GM23338 (cell line): ENCODE data around the gene BMP5. TPM values are rescaled to one million over a fixed set of nuclear protein-coding genes. Genes with fewer than 3 reads are reported as not detected.

Source experiments
- ATAC-seq: fragments of 200-7000 bp; cut with Tn5 transposase; 3 replicates; pipeline ENCODE4 v1.9.1; 2020
- DNase-seq: peaks from one replicate; pipeline ENCODE4 v3.0.0-alpha.2; 2015; ENCODE audit warnings: low spot score
- H2AFZ ChIP-seq: fragments of 200-600 bp; sonication (generic); 2 replicates; pipeline ENCODE4 v1.8.0; 2016; ENCODE audit warnings: antibody characterized with exemption, mild to moderate bottlenecking, moderate library complexity
- H3F3A ChIP-seq: fragments of 200-600 bp; sonication (generic); replicated peaks from 2 replicates; pipeline ENCODE4 v1.8.0; 2017; ENCODE audit warnings: antibody characterized with exemption, mixed run types, low read depth
- H3K27ac ChIP-seq: fragments of 200-600 bp; sonication (generic); 2 replicates; pipeline ENCODE4 v1.6.1; 2016; ENCODE audit warnings: low read depth
- H3K27me3 ChIP-seq: fragments of 200-600 bp; sonication (generic); 2 replicates; pipeline ENCODE4 v1.8.0; 2016; ENCODE audit warnings: mild to moderate bottlenecking, mixed run types, moderate library complexity; ENCODE audit not compliant: insufficient read depth
- H3K36me3 ChIP-seq: fragments of 200-600 bp; sonication (generic); 2 replicates; pipeline ENCODE4 v1.8.0; 2016; ENCODE audit warnings: mild to moderate bottlenecking; ENCODE audit not compliant: insufficient read depth
- H3K4me1 ChIP-seq: fragments of 200-600 bp; sonication (generic); 2 replicates; pipeline ENCODE4 v1.8.0; 2016; ENCODE audit warnings: mild to moderate bottlenecking, moderate library complexity; ENCODE audit not compliant: insufficient read depth
- H3K4me2 ChIP-seq: fragments of 200-600 bp; sonication (generic); 2 replicates; pipeline ENCODE4 v1.7.1; 2017; ENCODE audit warnings: mixed run types
- H3K4me3 ChIP-seq: fragments of 200-600 bp; sonication (generic); 2 replicates; pipeline ENCODE4 v1.6.1; 2016; ENCODE audit warnings: mixed run types
- H3K79me2 ChIP-seq: fragments of 200-600 bp; sonication (generic); replicated peaks from 2 replicates; pipeline ENCODE4 v1.8.0; 2017; ENCODE audit warnings: mild to moderate bottlenecking; ENCODE audit not compliant: insufficient read depth
- H3K9me2 ChIP-seq: fragments of 200-600 bp; sonication (generic); 2 replicates; pipeline ENCODE4 v1.8.0; 2017; ENCODE audit not compliant: insufficient read depth
- H4K20me1 ChIP-seq: fragments of 200-600 bp; sonication (generic); replicated peaks from 2 replicates; pipeline ENCODE4 v1.8.0; 2017; ENCODE audit warnings: mild to moderate bottlenecking; ENCODE audit not compliant: insufficient read depth
- H3K27ac Mint-ChIP-seq: 2 replicates; pipeline ENCODE4 v1.8.0; 2020; ENCODE audit warnings: inconsistent platforms, mild to moderate bottlenecking, moderate library complexity, mixed read lengths
- H3K27me3 Mint-ChIP-seq: 3 replicates; pipeline ENCODE4 v1.8.0; 2022; ENCODE audit warnings: low read depth, mild to moderate bottlenecking, moderate library complexity, mixed read lengths, inconsistent platforms; ENCODE audit not compliant: insufficient read depth, poor library complexity
- H3K36me3 Mint-ChIP-seq: 3 replicates; pipeline ENCODE4 v1.8.0; 2021; ENCODE audit warnings: low read depth, mild to moderate bottlenecking, inconsistent platforms, moderate library complexity, mixed read lengths
- H3K4me1 Mint-ChIP-seq: 3 replicates; pipeline ENCODE4 v1.8.0; 2020; ENCODE audit warnings: mild to moderate bottlenecking, inconsistent platforms, mixed read lengths
- H3K4me3 Mint-ChIP-seq: 3 replicates; pipeline ENCODE4 v1.8.0; 2021; ENCODE audit warnings: moderate library complexity, mild to moderate bottlenecking, inconsistent platforms, mixed read lengths
- H3K9me3 Mint-ChIP-seq: 3 replicates; pipeline ENCODE4 v1.8.0; 2020; ENCODE audit warnings: moderate library complexity, mild to moderate bottlenecking, inconsistent platforms, mixed read lengths
- CREB1 ChIP-seq: fragments of 250-450 bp; sonication (Bioruptor Pico); IDR thresholded peaks from 2 replicates; pipeline ENCODE4 v1.5.0; 2020; ENCODE audit warnings: low read depth, mild to moderate bottlenecking, moderate library complexity
- EZH2 ChIP-seq: fragments of 200-600 bp; sonication (generic); IDR thresholded peaks from one replicate; pipeline ENCODE4 v1.8.0; 2017; ENCODE audit warnings: antibody characterized with exemption, mild to moderate bottlenecking, low read depth; ENCODE audit not compliant: unreplicated experiment
- EZH2phosphoT487 ChIP-seq: fragments of 200-600 bp; sonication (generic); IDR thresholded peaks from one replicate; pipeline ENCODE4 v1.8.1; 2018; ENCODE audit warnings: antibody characterized with exemption; ENCODE audit not compliant: unreplicated experiment
- JUNB ChIP-seq: IDR thresholded peaks from one replicate; pipeline ENCODE4 v1.6.1; 2016; ENCODE audit warnings: antibody characterized with exemption; ENCODE audit not compliant: unreplicated experiment
- NANOG ChIP-seq: IDR thresholded peaks from 2 replicates; pipeline ENCODE4 v1.6.1; 2016; ENCODE audit warnings: antibody characterized with exemption, borderline replicate concordance
- POLR2AphosphoS5 ChIP-seq: IDR thresholded peaks from 2 replicates; pipeline ENCODE4 v1.6.1; 2016; ENCODE audit warnings: antibody characterized with exemption, low read depth
- STAT1 ChIP-seq: IDR thresholded peaks from one replicate; pipeline ENCODE4 v1.6.1; 2016; ENCODE audit warnings: antibody characterized with exemption; ENCODE audit not compliant: unreplicated experiment
- ZNF114 ChIP-seq: fragments of 250-450 bp; sonication (Bioruptor Pico); IDR thresholded peaks from 2 replicates; pipeline ENCODE4 v1.5.0; 2020; ENCODE audit warnings: mild to moderate bottlenecking, moderate library complexity
- ZNF331 ChIP-seq: fragments of 250-450 bp; sonication (Bioruptor Pico); IDR thresholded peaks from 2 replicates; pipeline ENCODE4 v1.5.0; 2020; ENCODE audit warnings: low read depth, mild to moderate bottlenecking, moderate library complexity
- polyA plus RNA-seq: library from polyadenylated mRNA; unstranded; fragments of >200 nt; fragmentation: Nextera tagmentation; extraction: Ambion mirVana; gene quantifications from 2 replicates; pipeline ENCODE4 v1.2.1, GENCODE V29; 2016
- total RNA-seq: library from RNA; depleted of rRNA; stranded (reverse); fragments of >200 nt; shearing (Covaris generic); gene quantifications from 2 replicates; pipeline ENCODE4 v1.2.3, GENCODE V29; 2014
- TF ChIP-seq, protein P1 (sequence below): IDR thresholded peaks from one replicate; pipeline ENCODE4 v1.6.1; 2018; ENCODE audit warnings: antibody characterized with exemption; ENCODE audit not compliant: unreplicated experiment
- TF ChIP-seq, protein P2 (sequence below): fragments of 250-450 bp; sonication (Bioruptor Pico); IDR thresholded peaks from 2 replicates; pipeline ENCODE4 v1.5.0; 2020; ENCODE audit warnings: mild to moderate bottlenecking, moderate library complexity
- TF ChIP-seq, protein P3 (sequence below), 2 experiments: fragments of 200-600 bp in 1 of 2; sonication (generic) in 1 of 2; conservative IDR thresholded peaks; 2 replicates each; pipeline versions ENCODE4 v1.5.1 to v1.6.1; 2016 to 2017; ENCODE audit warnings: antibody characterized with exemption in 2 of 2, low read depth in 2 of 2, mild to moderate bottlenecking in 2 of 2, moderate library complexity in 1 of 2
- TF ChIP-seq, protein P4 (sequence below): IDR thresholded peaks from 2 replicates; pipeline ENCODE4 v1.6.1; 2016; ENCODE audit warnings: antibody characterized with exemption

Gene BMP5
- total and polyA plus RNA-seq, 2 experiments from 2014 or later = 0.06 to 0.07 TPM

DNA sequence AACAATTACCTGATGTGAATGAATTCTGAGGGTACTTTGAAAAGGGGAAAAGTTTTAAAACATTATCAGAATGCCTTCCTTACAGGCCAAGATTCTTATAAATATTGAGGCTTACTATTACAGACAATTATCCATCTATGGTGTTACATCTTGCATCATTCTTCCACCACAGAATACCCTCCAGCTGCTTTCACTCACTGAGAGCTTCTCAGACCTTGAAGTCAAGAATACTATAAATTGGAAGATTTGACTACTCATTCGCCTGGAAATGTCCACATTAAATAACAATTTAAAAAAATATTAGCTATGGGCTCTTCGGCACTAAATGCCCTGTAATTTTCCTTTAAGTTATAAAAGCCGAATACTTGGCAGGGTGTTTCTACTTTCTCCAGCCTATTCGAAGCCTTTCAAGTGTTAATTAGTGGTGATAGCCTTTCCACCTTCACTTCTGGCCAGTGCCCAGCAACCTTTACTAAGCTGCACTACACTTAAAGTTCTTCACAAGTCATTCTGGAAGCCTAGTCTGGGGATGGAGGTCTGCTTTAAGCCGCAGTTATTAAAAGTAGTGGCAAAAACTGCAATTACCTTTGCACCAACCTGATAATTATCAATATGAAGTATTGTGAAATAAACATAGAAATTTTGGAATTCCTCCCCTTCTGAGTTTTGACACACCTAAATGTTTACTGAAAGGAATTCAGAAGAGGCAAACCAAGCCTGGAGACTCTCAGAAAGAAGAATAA lies 100.9 kb downstream of the BMP5 start:
- Histone ChIP-seq H3K36me3 (no peaks in the 10 kb centered on the region), H3K4me3 (no peak overlapping the region), H3K27ac (no peak overlapping the region), H3K4me1 (peaks cover 11% of the 10 kb centered on the region), H3F3A (no peaks in the 10 kb centered on the region), H3K9me2 (no peaks in the 10 kb centered on the region; the same call in 1 of the 2 replicates), H4K20me1 (no peaks in the 10 kb centered on the region), H2AFZ (0 out of 2 replicates have a peak overlapping the region, but pooled peaks have one; percentile 4), H3K27me3 (no peaks in the 10 kb centered on the region), H3K79me2 (no peaks in the 10 kb centered on the region), H3K4me2 (peak overlapping the region; percentile 6; the same call in 1 of the 2 replicates)
- TF ChIP-seq, protein P1, sequence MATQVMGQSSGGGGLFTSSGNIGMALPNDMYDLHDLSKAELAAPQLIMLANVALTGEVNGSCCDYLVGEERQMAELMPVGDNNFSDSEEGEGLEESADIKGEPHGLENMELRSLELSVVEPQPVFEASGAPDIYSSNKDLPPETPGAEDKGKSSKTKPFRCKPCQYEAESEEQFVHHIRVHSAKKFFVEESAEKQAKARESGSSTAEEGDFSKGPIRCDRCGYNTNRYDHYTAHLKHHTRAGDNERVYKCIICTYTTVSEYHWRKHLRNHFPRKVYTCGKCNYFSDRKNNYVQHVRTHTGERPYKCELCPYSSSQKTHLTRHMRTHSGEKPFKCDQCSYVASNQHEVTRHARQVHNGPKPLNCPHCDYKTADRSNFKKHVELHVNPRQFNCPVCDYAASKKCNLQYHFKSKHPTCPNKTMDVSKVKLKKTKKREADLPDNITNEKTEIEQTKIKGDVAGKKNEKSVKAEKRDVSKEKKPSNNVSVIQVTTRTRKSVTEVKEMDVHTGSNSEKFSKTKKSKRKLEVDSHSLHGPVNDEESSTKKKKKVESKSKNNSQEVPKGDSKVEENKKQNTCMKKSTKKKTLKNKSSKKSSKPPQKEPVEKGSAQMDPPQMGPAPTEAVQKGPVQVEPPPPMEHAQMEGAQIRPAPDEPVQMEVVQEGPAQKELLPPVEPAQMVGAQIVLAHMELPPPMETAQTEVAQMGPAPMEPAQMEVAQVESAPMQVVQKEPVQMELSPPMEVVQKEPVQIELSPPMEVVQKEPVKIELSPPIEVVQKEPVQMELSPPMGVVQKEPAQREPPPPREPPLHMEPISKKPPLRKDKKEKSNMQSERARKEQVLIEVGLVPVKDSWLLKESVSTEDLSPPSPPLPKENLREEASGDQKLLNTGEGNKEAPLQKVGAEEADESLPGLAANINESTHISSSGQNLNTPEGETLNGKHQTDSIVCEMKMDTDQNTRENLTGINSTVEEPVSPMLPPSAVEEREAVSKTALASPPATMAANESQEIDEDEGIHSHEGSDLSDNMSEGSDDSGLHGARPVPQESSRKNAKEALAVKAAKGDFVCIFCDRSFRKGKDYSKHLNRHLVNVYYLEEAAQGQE = no peak
- TF ChIP-seq POLR2AphosphoS5 (no peak), EZH2phosphoT487 (no peak), CREB1 (CRISPR knock-in tag) (no peak), STAT1 (no peak), ZNF331 (CRISPR knock-in tag) (no peak), EZH2 (no peak), ZNF114 (CRISPR knock-in tag) (no peak), NANOG (no peak), JUNB (no peak)
- TF ChIP-seq, protein P2, sequence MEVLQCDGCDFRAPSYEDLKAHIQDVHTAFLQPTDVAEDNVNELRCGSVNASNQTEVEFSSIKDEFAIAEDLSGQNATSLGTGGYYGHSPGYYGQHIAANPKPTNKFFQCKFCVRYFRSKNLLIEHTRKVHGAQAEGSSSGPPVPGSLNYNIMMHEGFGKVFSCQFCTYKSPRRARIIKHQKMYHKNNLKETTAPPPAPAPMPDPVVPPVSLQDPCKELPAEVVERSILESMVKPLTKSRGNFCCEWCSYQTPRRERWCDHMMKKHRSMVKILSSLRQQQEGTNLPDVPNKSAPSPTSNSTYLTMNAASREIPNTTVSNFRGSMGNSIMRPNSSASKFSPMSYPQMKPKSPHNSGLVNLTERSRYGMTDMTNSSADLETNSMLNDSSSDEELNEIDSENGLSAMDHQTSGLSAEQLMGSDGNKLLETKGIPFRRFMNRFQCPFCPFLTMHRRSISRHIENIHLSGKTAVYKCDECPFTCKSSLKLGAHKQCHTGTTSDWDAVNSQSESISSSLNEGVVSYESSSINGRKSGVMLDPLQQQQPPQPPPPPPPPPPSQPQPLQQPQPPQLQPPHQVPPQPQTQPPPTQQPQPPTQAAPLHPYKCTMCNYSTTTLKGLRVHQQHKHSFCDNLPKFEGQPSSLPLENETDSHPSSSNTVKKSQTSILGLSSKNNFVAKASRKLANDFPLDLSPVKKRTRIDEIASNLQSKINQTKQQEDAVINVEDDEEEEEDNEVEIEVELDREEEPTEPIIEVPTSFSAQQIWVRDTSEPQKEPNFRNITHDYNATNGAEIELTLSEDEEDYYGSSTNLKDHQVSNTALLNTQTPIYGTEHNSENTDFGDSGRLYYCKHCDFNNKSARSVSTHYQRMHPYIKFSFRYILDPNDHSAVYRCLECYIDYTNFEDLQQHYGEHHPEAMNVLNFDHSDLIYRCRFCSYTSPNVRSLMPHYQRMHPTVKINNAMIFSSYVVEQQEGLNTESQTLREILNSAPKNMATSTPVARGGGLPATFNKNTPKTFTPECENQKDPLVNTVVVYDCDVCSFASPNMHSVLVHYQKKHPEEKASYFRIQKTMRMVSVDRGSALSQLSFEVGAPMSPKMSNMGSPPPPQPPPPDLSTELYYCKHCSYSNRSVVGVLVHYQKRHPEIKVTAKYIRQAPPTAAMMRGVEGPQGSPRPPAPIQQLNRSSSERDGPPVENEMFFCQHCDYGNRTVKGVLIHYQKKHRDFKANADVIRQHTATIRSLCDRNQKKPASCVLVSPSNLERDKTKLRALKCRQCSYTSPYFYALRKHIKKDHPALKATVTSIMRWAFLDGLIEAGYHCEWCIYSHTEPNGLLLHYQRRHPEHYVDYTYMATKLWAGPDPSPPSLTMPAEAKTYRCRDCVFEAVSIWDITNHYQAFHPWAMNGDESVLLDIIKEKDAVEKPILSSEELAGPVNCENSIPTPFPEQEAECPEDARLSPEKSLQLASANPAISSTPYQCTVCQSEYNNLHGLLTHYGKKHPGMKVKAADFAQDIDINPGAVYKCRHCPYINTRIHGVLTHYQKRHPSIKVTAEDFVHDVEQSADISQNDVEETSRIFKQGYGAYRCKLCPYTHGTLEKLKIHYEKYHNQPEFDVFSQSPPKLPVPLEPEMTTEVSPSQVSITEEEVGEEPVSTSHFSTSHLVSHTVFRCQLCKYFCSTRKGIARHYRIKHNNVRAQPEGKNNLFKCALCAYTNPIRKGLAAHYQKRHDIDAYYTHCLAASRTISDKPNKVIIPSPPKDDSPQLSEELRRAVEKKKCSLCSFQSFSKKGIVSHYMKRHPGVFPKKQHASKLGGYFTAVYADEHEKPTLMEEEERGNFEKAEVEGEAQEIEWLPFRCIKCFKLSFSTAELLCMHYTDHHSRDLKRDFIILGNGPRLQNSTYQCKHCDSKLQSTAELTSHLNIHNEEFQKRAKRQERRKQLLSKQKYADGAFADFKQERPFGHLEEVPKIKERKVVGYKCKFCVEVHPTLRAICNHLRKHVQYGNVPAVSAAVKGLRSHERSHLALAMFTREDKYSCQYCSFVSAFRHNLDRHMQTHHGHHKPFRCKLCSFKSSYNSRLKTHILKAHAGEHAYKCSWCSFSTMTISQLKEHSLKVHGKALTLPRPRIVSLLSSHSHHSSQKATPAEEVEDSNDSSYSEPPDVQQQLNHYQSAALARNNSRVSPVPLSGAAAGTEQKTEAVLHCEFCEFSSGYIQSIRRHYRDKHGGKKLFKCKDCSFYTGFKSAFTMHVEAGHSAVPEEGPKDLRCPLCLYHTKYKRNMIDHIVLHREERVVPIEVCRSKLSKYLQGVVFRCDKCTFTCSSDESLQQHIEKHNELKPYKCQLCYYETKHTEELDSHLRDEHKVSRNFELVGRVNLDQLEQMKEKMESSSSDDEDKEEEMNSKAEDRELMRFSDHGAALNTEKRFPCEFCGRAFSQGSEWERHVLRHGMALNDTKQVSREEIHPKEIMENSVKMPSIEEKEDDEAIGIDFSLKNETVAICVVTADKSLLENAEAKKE (CRISPR knock-in tag) = no peak
- TF ChIP-seq, protein P3, sequence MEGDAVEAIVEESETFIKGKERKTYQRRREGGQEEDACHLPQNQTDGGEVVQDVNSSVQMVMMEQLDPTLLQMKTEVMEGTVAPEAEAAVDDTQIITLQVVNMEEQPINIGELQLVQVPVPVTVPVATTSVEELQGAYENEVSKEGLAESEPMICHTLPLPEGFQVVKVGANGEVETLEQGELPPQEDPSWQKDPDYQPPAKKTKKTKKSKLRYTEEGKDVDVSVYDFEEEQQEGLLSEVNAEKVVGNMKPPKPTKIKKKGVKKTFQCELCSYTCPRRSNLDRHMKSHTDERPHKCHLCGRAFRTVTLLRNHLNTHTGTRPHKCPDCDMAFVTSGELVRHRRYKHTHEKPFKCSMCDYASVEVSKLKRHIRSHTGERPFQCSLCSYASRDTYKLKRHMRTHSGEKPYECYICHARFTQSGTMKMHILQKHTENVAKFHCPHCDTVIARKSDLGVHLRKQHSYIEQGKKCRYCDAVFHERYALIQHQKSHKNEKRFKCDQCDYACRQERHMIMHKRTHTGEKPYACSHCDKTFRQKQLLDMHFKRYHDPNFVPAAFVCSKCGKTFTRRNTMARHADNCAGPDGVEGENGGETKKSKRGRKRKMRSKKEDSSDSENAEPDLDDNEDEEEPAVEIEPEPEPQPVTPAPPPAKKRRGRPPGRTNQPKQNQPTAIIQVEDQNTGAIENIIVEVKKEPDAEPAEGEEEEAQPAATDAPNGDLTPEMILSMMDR (conservative IDR thresholded peaks at IDR 0.05; ENCODE audit: low read depth in 2 of 2) = no peak
- TF ChIP-seq, protein P4, sequence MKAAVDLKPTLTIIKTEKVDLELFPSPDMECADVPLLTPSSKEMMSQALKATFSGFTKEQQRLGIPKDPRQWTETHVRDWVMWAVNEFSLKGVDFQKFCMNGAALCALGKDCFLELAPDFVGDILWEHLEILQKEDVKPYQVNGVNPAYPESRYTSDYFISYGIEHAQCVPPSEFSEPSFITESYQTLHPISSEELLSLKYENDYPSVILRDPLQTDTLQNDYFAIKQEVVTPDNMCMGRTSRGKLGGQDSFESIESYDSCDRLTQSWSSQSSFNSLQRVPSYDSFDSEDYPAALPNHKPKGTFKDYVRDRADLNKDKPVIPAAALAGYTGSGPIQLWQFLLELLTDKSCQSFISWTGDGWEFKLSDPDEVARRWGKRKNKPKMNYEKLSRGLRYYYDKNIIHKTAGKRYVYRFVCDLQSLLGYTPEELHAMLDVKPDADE = no peak
- DNase-seq (peak; percentile 26), ATAC-seq (peak; percentile 41; the same call in 2 of the 3 replicates)
- Mint-ChIP-seq H3K27me3 (no peaks in the 10 kb centered on the region), H3K36me3 (no peaks in the 10 kb centered on the region), H3K9me3 (no peaks in the 10 kb centered on the region), H3K4me1 (peaks cover 16% of the 10 kb centered on the region; the same call in 2 of the 3 replicates), H3K27ac (peak overlapping the region; percentile 42), H3K4me3 (no peak overlapping the region)
